BLaER1 (cell line): ENCODE data around the gene CDHR1.

Source experiments
- H3K27ac ChIP-seq: shearing (Covaris generic); formaldehyde crosslinking; 2 replicates; pipeline ENCODE4 v1.8.1; 2022
- H3K27me3 ChIP-seq: shearing (Covaris generic); formaldehyde crosslinking; 2 replicates; pipeline ENCODE4 v1.8.1; 2022
- H3K36me3 ChIP-seq: shearing (Covaris generic); formaldehyde crosslinking; 2 replicates; pipeline ENCODE4 v1.8.1; 2022
- H3K4me1 ChIP-seq: shearing (Covaris generic); formaldehyde crosslinking; 2 replicates; pipeline ENCODE4 v1.8.1; 2022
- H3K4me2 ChIP-seq: shearing (Covaris generic); formaldehyde crosslinking; 2 replicates; pipeline ENCODE4 v1.8.1; 2022
- H3K4me3 ChIP-seq: shearing (Covaris generic); formaldehyde crosslinking; 2 replicates; pipeline ENCODE4 v1.8.1; 2022
- H3K9ac ChIP-seq: shearing (Covaris generic); formaldehyde crosslinking; 2 replicates; pipeline ENCODE4 v1.8.1; 2022
- H3K9me3 ChIP-seq: shearing (Covaris generic); formaldehyde crosslinking; 2 replicates; pipeline ENCODE4 v1.8.1; 2022
- H4K20me1 ChIP-seq: shearing (Covaris generic); formaldehyde crosslinking; 2 replicates; pipeline ENCODE4 v1.8.1; 2022
- Cebpa-rat ChIP-seq: shearing (Covaris generic); IDR thresholded peaks from 2 replicates; pipeline ENCODE4 v1.8.1; 2022

CDHR1 gene

GRCh38 chr10:84181631-84182030, 12.7 kb upstream of the CDHR1 start:
- Histone ChIP-seq H3K36me3 (no peaks in the 10 kb centered on the region), H3K9ac (no peak overlapping the region), H3K4me2 (no peak overlapping the region), H3K4me1 (peaks cover 34% of the 10 kb centered on the region), H3K27ac (no peak overlapping the region), H3K4me3 (no peak overlapping the region), H3K27me3 (no peaks in the 10 kb centered on the region), H3K9me3 (peaks cover 16% of the 10 kb centered on the region), H4K20me1 (no peaks in the 10 kb centered on the region)
- TF ChIP-seq Cebpa-rat, result no peak

GRCh38 chr10:84184517-84184916, 9.8 kb upstream of the CDHR1 start:
- TF ChIP-seq Cebpa-rat, result no peak
- Histone ChIP-seq H3K27me3 (no peaks in the 10 kb centered on the region), H3K9me3 (peaks cover 16% of the 10 kb centered on the region), H4K20me1 (no peaks in the 10 kb centered on the region), H3K36me3 (no peaks in the 10 kb centered on the region), H3K4me1 (peaks cover 7% of the 10 kb centered on the region), H3K4me3 (no peak overlapping the region), H3K27ac (no peak overlapping the region), H3K9ac (no peak overlapping the region), H3K4me2 (0 out of 2 replicates have a peak overlapping the region, but pooled peaks have one; percentile 9)

GRCh38 chr10:84185526-84186175, 8.7 kb upstream of the CDHR1 start:
- H3K4me2 ChIP-seq, result no peak overlapping the region
- 0 out of 2 replicates have a peak, but pooled peaks cover 6% of the 10 kb centered on the region for H3K4me1 ChIP-seq
- H3K27me3 ChIP-seq, result no peaks in the 10 kb centered on the region
- no peak overlapping the region for H3K4me3 ChIP-seq
- H3K9me3 ChIP-seq, result peaks cover 15% of the 10 kb centered on the region
- H3K27ac ChIP-seq, result no peak overlapping the region
- TF ChIP-seq Cebpa-rat, result no peak
- no peak overlapping the region for H3K9ac ChIP-seq
- H3K36me3 ChIP-seq, result no peaks in the 10 kb centered on the region
- H4K20me1 ChIP-seq, result no peaks in the 10 kb centered on the region

DNA sequence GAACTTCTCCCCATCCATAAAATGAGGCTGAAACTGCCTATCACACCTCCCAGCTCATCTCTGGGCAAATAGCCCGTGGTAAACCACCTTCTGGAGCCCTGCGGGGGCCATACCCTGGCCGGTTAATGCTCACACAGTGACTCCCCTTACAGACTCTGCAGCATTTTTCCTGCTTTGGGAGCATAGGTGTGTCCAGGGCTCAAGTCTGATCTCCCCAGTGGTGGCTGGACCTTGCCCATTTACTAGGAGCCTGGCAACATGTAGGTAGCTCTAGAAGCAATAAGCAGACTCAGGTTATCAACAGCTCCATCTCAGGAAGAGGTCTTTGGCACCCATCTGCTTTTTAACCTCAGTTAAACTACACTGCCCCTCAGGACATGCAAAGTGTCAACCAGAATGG, 5.5 kb upstream of the CDHR1 start:
- Histone ChIP-seq H3K36me3 (no peaks in the 10 kb centered on the region), H3K9me3 (no peaks in the 10 kb centered on the region), H3K27ac (no peak overlapping the region), H3K4me1 (0 out of 2 replicates have a peak, but pooled peaks cover 6% of the 10 kb centered on the region), H3K9ac (no peak overlapping the region), H4K20me1 (no peaks in the 10 kb centered on the region), H3K4me2 (no peak overlapping the region), H3K4me3 (no peak overlapping the region), H3K27me3 (peaks cover 14% of the 10 kb centered on the region)
- no peak for TF ChIP-seq Cebpa-rat

- no peaks in the 10 kb centered on the region for H4K20me1 ChIP-seq
- no peak for TF ChIP-seq Cebpa-rat
- no peaks in the 10 kb centered on the region for H3K4me1 ChIP-seq
- H3K9me3 ChIP-seq, result peaks cover 6% of the 10 kb centered on the region; the same call in 1 of the 2 replicates
- H3K27ac ChIP-seq, result no peak overlapping the region
- no peaks in the 10 kb centered on the region for H3K36me3 ChIP-seq
- H3K27me3 ChIP-seq, result peaks cover 32% of the 10 kb centered on the region
- H3K4me3 ChIP-seq, result no peak overlapping the region
- no peak overlapping the region for H3K4me2 ChIP-seq
- no peak overlapping the region for H3K9ac ChIP-seq
Measured at GRCh38 chr10:84190621-84191020, 3.7 kb upstream of the CDHR1 start.

DNA sequence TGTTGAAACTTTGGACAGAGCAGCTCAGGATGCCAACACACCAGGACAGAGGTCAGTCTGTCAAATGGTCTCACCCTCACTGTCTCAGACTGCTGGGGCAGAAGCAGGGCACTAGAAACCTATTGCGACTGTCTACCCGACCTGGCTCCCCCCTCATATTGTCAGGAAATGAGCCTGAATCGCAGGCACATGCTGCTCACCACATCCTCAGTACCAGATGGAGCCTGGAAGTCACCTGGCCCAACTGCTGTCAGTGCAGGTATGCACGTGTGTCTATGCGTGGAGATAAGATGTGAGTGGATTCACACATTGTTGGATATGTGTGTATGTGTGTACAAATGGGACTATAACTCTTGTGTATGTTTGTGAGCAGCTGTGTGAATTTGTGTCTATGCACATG, 3.2 kb upstream of the CDHR1 start:
- H3K9me3 ChIP-seq, result peaks cover 6% of the 10 kb centered on the region; the same call in 1 of the 2 replicates
- H3K4me2 ChIP-seq, result no peak overlapping the region

GRCh38 chr10:84193327-84193726, 1.0 kb upstream of the CDHR1 start:
- H3K9ac ChIP-seq, result no peak overlapping the region
- H3K4me2 ChIP-seq, result no peak overlapping the region
- no peak overlapping the region for H3K4me3 ChIP-seq
- H3K4me1 ChIP-seq, result no peaks in the 10 kb centered on the region
- H3K36me3 ChIP-seq, result no peaks in the 10 kb centered on the region
- H3K27ac ChIP-seq, result no peak overlapping the region
- peaks cover 50% of the 10 kb centered on the region for H3K27me3 ChIP-seq
- H4K20me1 ChIP-seq, result no peaks in the 10 kb centered on the region
- peaks cover 6% of the 10 kb centered on the region; the same call in 1 of the 2 replicates for H3K9me3 ChIP-seq
- no peak for TF ChIP-seq Cebpa-rat

More for the DNA sequence above, 3.2 kb upstream of the CDHR1 start:
- no peak overlapping the region for H3K9ac ChIP-seq
- no peaks in the 10 kb centered on the region for H4K20me1 ChIP-seq
- no peak for TF ChIP-seq Cebpa-rat
- H3K27me3 ChIP-seq, result peaks cover 37% of the 10 kb centered on the region
- H3K4me3 ChIP-seq, result no peak overlapping the region
- no peaks in the 10 kb centered on the region for H3K36me3 ChIP-seq
- H3K4me1 ChIP-seq, result no peaks in the 10 kb centered on the region
- H3K27ac ChIP-seq, result no peak overlapping the region

- Histone ChIP-seq H3K4me3 (no peak overlapping the region), H3K4me1 (no peaks in the 10 kb centered on the region), H3K36me3 (no peaks in the 10 kb centered on the region), H3K9ac (no peak overlapping the region), H3K27ac (no peak overlapping the region), H3K9me3 (peaks cover 6% of the 10 kb centered on the region; the same call in 1 of the 2 replicates), H3K4me2 (peak overlapping the region; percentile 39), H3K27me3 (peaks cover 50% of the 10 kb centered on the region), H4K20me1 (no peaks in the 10 kb centered on the region)
- no peak for TF ChIP-seq Cebpa-rat
Measured at GRCh38 chr10:84193846-84194423, 402 bp upstream of the CDHR1 start.

- H3K4me1 ChIP-seq, result no peaks in the 10 kb centered on the region
- no peak overlapping the region for H3K4me3 ChIP-seq
- no peaks in the 10 kb centered on the region for H4K20me1 ChIP-seq
- H3K4me2 ChIP-seq, result no peak overlapping the region
- peaks cover 50% of the 10 kb centered on the region for H3K27me3 ChIP-seq
- H3K27ac ChIP-seq, result no peak overlapping the region
- H3K9ac ChIP-seq, result no peak overlapping the region
- H3K9me3 ChIP-seq, result peaks cover 6% of the 10 kb centered on the region; the same call in 1 of the 2 replicates
- H3K36me3 ChIP-seq, result no peaks in the 10 kb centered on the region
- TF ChIP-seq Cebpa-rat, result no peak
Measured at GRCh38 chr10:84195044-84195830, 900 bp downstream of the CDHR1 start.

GRCh38 chr10:84196083-84196482, 1.7 kb downstream of the CDHR1 start:
- no peak for TF ChIP-seq Cebpa-rat
- Histone ChIP-seq H3K27ac (no peak overlapping the region), H3K27me3 (peaks cover 50% of the 10 kb centered on the region), H3K4me2 (no peak overlapping the region), H3K36me3 (no peaks in the 10 kb centered on the region), H3K9me3 (peaks cover 6% of the 10 kb centered on the region; the same call in 1 of the 2 replicates), H3K9ac (no peak overlapping the region), H3K4me1 (no peaks in the 10 kb centered on the region), H4K20me1 (no peaks in the 10 kb centered on the region), H3K4me3 (no peak overlapping the region)
